Small intestine (tissue), 7 donors: Measurements from ENCODE around the gene GRIK1. TPM values are rescaled to one million over a fixed set of nuclear protein-coding genes. Genes with fewer than 3 reads are reported as not detected.

Source experiments
- DNase-seq, 2 donors: peaks; one replicate each; pipeline versions ENCODE4 v3.0.0 to v3.0.0-alpha.2; 2013
- FAIRE-seq: peaks from 2 replicates; lab custom pipeline; 2012; peaks lifted over from hg19 to GRCh38; lab: Jason Lieb, UNC
- H3K27ac ChIP-seq, 3 donors: one replicate each; pipeline ENCODE4 v1.5.1; 2013; ENCODE audit warnings: low read length in 2 of 3, mild to moderate bottlenecking in 2 of 3, control low read depth in 1 of 3, inconsistent platforms in 1 of 3, low read depth in 1 of 3, moderate library complexity in 1 of 3
- H3K27me3 ChIP-seq, 3 donors: one replicate each; pipeline ENCODE4 v1.6.1; 2013; ENCODE audit warnings: low read length in 3 of 3, inconsistent platforms in 1 of 3; ENCODE audit not compliant: control insufficient read depth in 3 of 3, insufficient read depth in 3 of 3
- H3K36me3 ChIP-seq, 3 donors: one replicate each; pipeline ENCODE4 v1.6.1; 2013; ENCODE audit warnings: low read length in 3 of 3, inconsistent platforms in 1 of 3, low read depth in 1 of 3, mild to moderate bottlenecking in 1 of 3, moderate library complexity in 1 of 3; ENCODE audit not compliant: control insufficient read depth in 3 of 3, insufficient read depth in 2 of 3
- H3K4me1 ChIP-seq, 3 donors: one replicate each; pipeline ENCODE4 v1.6.1; 2013; ENCODE audit warnings: low read length in 2 of 3, inconsistent platforms in 1 of 3, low read depth in 1 of 3, mild to moderate bottlenecking in 1 of 3, moderate library complexity in 1 of 3; ENCODE audit not compliant: control insufficient read depth in 3 of 3, insufficient read depth in 2 of 3
- H3K4me3 ChIP-seq, 3 donors: one replicate each; pipeline ENCODE4 v1.5.1; 2013; ENCODE audit warnings: low read length in 3 of 3, control low read depth in 1 of 3, inconsistent platforms in 1 of 3, low read depth in 1 of 3, mild to moderate bottlenecking in 1 of 3, moderate library complexity in 1 of 3
- H3K9me3 ChIP-seq, 2 donors: one replicate each; pipeline ENCODE4 v1.6.1; 2013; ENCODE audit warnings: low read depth in 1 of 2, low read length in 1 of 2; ENCODE audit not compliant: control insufficient read depth in 2 of 2, insufficient read depth in 1 of 2
- WGBS, 3 donors: extraction: QIAGEN DNeasy Blood & Tissue Kit; methylation state at CpG; one replicate each; pipeline ENCODE4 v1.1.7; 2013; 5-methylcytosine and 5-hydroxymethylcytosine counted together
- polyA plus RNA-seq, 4 donors: library from polyadenylated mRNA; stranded (reverse) in 3 of 4; unstranded in 1 of 4; fragments of 200-250 nt in 3 of 4; fragments of 120-200 nt in 1 of 4; gene quantifications; one replicate each; pipeline versions ENCODE4 v1.2.1 to v1.2.3, GENCODE V29; 2013
- donor health status: healthy with polysubstance abuse.
- donor health status: control.
- donor health status: control.
- donor health status: Bipolar disorder and iron deficiency.
- donor health status: healthy.

GRIK1 gene
- polyA plus RNA-seq, 4 donors: 0.24 to 0.37 TPM; not detected in 2

DNA sequence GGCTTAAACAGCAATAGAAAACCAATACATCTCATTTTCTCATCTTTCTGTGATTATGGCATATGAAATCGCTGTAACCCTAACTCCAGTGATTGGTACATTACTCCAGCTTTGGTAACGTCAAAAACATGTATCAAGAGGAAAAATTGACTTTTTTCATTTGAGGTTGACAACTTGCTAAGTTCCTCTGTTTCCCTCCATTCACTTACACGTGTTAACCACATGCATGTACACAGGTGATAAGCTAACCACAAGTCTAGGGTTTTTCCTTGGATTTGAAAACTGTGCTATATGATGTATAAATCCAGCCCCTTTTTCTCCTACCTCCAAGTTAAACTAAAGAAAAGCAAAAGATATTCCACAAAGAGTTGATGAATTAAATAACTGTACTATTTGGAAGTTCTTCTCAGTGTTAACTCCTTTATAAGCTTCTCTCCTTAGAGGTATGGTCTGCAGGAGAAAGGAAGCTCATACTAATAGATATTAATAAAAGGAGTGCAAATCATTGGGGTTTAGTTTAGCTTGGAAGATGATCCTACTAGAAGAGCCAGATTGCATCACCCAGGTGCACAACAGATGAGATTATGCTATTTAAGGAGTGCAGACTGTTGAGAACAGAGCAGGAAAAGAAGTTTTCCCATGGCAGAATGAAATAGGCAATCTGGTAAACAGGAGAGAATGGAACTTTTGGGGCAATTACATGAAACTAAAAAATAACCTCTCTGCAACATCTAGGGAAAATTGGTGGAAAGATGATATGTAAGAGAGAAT lies 277.9 kb downstream of the GRIK1 start:
- Histone ChIP-seq H3K9me3 (no peaks in the 10 kb centered on the region), H3K4me1 (no peaks in the 10 kb centered on the region), H3K4me3 (no peak overlapping the region), H3K27me3 (peaks cover 0 to 6% (median 0%) of the 10 kb centered on the region in 3 donors), H3K27ac (no peak overlapping the region), H3K36me3 (no peaks in the 10 kb centered on the region)
- 69 to 83% (median 71%) methylated on average over 3 of the region's 3 CpGs for WGBS, 3 donors
- DNase-seq (no peak), FAIRE-seq (no peak)

DNA sequence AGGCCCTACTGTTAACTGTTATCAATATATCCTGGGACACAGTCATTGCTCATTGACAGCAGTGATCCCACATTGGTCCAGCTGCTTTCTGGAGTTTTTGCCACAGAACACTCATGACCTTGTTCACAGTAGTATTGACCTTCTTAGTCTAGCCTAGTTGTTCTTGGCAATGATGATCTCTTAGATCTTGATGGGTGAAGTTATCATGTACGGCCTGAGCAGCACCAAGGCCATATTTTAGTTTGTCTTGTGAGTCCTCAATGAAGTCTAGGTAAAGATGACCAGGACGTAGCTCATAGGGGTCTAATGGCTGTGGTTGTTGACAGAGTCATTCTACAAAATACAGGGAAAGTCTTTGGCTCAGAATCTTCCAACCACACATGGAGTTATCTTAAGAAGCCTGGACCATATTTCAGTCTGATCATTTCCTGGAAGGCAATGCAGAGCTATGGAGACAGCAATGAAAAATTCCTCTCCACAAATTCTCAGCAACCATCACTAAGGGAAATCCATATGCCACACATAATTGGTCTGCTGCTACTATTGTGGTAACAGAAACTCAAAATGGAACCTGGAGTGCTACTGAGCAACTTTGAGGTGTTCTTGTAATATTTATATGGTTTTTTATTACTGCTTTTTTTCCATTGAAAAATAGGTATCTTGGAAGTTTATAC lies 279.6 kb downstream of the GRIK1 start:
- DNase-seq (no peak), FAIRE-seq (no peak)
- no peak overlapping the region for H3K4me3 ChIP-seq
- H3K36me3 ChIP-seq: no peaks in the 10 kb centered on the region
- WGBS, 3 donors: 75 to 83% (median 82%) methylated on average over 2 of the region's 2 CpGs
- H3K27ac ChIP-seq: no peak overlapping the region
- H3K27me3 ChIP-seq: peaks cover 0 to 6% (median 0%) of the 10 kb centered on the region in 3 donors
- no peaks in the 10 kb centered on the region for H3K9me3 ChIP-seq
- no peaks in the 10 kb centered on the region for H3K4me1 ChIP-seq

DNA sequence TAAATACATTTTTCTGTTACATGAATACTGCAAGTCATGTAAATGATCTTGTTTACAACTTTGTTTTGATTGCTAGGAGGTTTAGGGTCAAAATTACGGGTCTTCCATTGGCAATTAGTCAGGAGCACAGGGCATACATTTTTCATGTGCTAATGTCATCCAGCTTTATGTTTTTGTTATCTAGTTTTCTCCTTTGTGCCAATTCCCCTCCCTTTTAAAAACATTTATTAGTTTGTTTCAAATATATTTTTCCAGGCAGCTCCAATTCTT lies 280.9 kb downstream of the GRIK1 start:
- no peak for FAIRE-seq
- Histone ChIP-seq H3K9me3 (no peaks in the 10 kb centered on the region), H3K27ac (no peak overlapping the region), H3K4me3 (no peak overlapping the region), H3K36me3 (no peaks in the 10 kb centered on the region), H3K27me3 (peaks cover 0 to 6% (median 0%) of the 10 kb centered on the region in 3 donors), H3K4me1 (no peaks in the 10 kb centered on the region)
- WGBS, 3 donors: 11 to 50% (median 34%) methylated on average over 1 of the region's 1 CpG
- DNase-seq: no peak

DNA sequence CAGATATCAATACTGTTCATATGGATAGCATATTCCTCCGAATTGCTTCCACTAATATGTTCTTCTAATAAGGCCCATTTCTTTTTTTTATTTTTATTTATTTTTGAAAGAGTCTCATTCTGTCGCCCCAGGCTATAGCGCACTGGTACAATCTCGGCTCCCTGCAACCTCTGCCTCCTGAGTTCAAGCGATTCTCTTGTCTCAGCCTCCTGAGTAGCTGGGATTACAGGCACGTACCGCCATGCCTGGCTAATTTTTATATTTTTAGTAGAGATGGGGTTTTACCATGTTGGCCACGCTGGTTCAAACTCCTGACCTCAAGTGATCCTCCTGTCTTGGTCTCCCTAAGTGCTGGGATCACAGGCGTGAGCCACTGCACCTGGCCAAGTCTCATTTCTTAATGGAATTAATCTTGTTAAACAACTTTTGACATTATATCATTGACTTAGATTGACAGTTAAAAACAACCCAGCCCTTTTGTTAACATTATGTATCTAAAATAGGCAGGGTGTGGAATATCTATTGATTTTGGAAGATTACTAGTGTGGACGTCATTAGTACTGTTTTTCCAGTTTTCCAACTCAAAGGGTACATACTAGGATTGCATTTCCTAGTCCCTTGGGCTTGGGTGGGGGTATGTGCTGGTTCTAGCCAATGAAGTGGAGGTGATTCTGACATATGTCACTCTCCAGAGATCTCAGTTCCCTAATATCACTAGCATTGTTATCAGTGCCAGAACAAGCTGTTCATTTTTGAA lies 281.4 kb downstream of the GRIK1 start:
- no peaks in the 10 kb centered on the region for H3K4me1 ChIP-seq
- no peak for FAIRE-seq
- WGBS, 3 donors: 76 to 88% (median 81%) methylated on average over 10 of the region's 10 CpGs
- DNase-seq: no peak
- H3K36me3 ChIP-seq: no peaks in the 10 kb centered on the region
- no peaks in the 10 kb centered on the region for H3K9me3 ChIP-seq
- H3K4me3 ChIP-seq: no peak overlapping the region
- peaks cover 0 to 6% (median 0%) of the 10 kb centered on the region in 3 donors for H3K27me3 ChIP-seq
- no peak overlapping the region for H3K27ac ChIP-seq

DNA sequence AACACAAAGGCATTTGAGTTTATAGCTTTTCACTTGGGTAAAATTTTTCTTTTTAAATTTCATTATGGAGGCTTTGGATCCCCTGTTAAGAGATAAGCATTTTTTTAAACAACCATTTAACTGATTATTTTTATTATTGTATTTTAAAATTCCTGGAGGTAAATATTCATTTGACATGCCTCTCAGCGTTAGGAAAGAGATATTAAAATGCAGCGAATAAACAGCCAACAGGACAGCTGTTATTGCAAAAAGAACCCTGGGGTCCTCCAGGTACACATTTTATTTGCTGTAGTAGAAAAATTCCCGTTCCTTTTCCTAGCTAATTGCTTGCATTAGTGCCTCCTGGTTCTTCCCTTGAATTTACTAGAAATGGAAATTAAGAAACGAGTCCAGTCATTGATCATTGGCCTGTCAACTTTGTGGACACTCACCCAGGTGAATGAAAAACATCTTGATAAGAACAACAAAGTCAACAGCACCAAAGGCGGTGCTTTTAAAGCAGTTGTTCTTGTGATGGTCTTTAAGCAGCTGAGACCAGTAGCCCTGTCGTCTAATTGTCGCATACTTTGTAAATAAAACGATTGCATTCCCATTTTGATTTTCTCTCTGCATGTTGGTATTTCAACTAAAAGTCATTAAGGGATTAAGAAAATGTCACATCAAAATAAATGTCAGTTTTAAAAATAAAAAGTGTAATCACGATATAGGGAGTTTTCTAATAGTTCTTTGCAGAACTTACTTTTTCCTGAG lies 282.4 kb downstream of the GRIK1 start:
- WGBS, 3 donors: 31 to 61% (median 45%) methylated on average over 9 of the region's 9 CpGs
- Histone ChIP-seq H3K27ac (no peak overlapping the region), H3K9me3 (no peaks in the 10 kb centered on the region), H3K4me3 (no peak overlapping the region), H3K36me3 (no peaks in the 10 kb centered on the region), H3K4me1 (no peaks in the 10 kb centered on the region), H3K27me3 (peaks cover 0 to 6% (median 0%) of the 10 kb centered on the region in 3 donors)
- DNase-seq: no peak
- no peak for FAIRE-seq

DNA sequence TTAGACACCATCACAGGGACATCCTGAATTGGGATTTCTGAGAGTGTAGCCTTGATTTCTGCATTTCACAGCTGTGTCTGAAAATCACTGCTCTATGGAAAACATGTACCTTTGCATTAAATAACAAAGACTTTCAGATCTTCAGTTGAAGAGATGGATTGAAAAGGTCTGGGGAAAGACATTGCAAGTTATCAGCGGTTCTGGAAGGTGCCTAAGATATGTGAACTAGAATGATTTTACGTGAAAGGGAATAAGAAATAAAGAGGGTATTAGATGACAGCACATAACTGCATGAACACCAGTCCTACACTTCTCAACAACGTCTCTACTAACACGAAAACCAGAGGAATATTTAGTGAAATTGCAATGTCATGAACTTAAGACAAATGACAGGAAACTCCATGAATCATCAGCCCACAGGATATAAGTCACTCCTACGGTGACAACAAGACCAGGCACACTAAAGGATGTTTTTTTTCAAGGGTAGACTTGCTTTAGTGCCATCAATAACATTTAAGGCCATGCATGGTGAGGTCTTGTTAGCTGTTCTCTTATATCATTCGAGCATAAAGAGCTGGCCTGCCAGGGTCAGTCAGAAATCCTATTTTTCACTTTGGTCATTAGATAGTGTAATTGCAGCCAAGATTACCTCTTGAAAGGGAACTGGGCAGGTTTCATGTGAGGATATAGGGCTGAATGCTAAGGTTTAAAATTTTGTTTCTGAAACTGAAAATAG lies 283.1 kb downstream of the GRIK1 start:
- Histone ChIP-seq H3K27me3 (peaks cover 0 to 6% (median 0%) of the 10 kb centered on the region in 3 donors), H3K36me3 (no peaks in the 10 kb centered on the region), H3K27ac (no peak overlapping the region), H3K9me3 (no peaks in the 10 kb centered on the region), H3K4me1 (no peaks in the 10 kb centered on the region), H3K4me3 (no peak overlapping the region)
- WGBS, 3 donors: 39 to 60% (median 56%) methylated on average over 6 of the region's 6 CpGs
- no peak for FAIRE-seq
- no peak for DNase-seq

DNA sequence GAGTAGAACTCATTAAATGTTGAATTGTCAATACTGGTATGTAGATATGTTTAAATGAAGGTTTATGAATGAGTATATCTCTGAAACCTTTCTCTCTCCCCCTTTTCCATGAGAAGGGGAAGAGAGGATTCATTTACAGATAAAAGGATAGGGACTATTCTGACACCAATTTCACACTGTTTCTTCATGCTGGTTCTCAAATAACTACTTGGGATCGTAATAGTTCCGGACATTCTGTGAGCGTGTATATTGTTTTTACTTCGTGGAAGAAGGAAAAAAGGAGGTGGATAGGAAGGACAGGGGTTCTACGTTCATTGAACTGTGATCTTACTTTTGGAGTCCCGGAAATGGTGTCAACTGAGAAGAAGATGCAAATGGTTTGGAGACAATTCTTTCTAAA lies 284.2 kb downstream of the GRIK1 start:
- FAIRE-seq: no peak
- WGBS, 3 donors: 92 to 95% (median 94%) methylated on average over 6 of the region's 6 CpGs

More for the DNA sequence above, 284.2 kb downstream of the GRIK1 start:
- no peaks in the 10 kb centered on the region for H3K4me1 ChIP-seq
- H3K27me3 ChIP-seq: peaks cover 0 to 6% (median 0%) of the 10 kb centered on the region in 3 donors
- H3K9me3 ChIP-seq: no peaks in the 10 kb centered on the region
- DNase-seq: no peak
- no peak overlapping the region for H3K4me3 ChIP-seq
- H3K27ac ChIP-seq: no peak overlapping the region
- no peaks in the 10 kb centered on the region for H3K36me3 ChIP-seq
